Activated B cell treated with CpG ODN at 0.5 μM for 24 hours (primary cell): ENCODE measurements around the gene PTCH2. TPM values are rescaled to one million over a fixed set of nuclear protein-coding genes. Genes with fewer than 3 reads are reported as not detected.
"Not testable (repeated sequence)": the region's sequence is repeated elsewhere in the genome, so short reads cannot be mapped to it uniquely, and the experiment has no call there.

ENCODE experiments used
- ATAC-seq: fragments of 200-7000 bp; cut with Tn5 transposase; one replicate; pipeline ENCODE4 v1.10.0; 2021; ENCODE audit warnings: low read depth, mild to moderate bottlenecking, moderate library complexity
- CTCF ChIA-PET: fragments of 350-600 bp; sonication (Branson Sonifier 250); formaldehyde crosslinking; loops from one replicate; lab custom pipeline; 2021; ENCODE audit warnings: antibody characterized with exemption; lab: Charles Lee
- POLR2A ChIA-PET: fragments of 350-600 bp; sonication (Branson Sonifier 250); formaldehyde crosslinking; loops from one replicate; lab custom pipeline; 2021; ENCODE audit warnings: antibody characterized with exemption; lab: Charles Lee
- DNase-seq: peaks from one replicate; pipeline ENCODE4 v3.0.0; 2022
- H3K27ac Mint-ChIP-seq: one replicate; pipeline ENCODE4 v1.8.0; 2020; ENCODE audit warnings: mixed read lengths
- H3K27me3 Mint-ChIP-seq: one replicate; pipeline ENCODE4 v1.8.0; 2021; ENCODE audit warnings: mixed read lengths
- H3K36me3 Mint-ChIP-seq: one replicate; pipeline ENCODE4 v1.8.0; 2021; ENCODE audit warnings: low read depth, mixed read lengths
- H3K4me1 Mint-ChIP-seq: one replicate; pipeline ENCODE4 v1.8.0; 2021; ENCODE audit warnings: mixed read lengths
- H3K4me3 Mint-ChIP-seq: one replicate; pipeline ENCODE4 v1.8.0; 2020; ENCODE audit warnings: mild to moderate bottlenecking, mixed read lengths
- H3K9me3 Mint-ChIP-seq: one replicate; pipeline ENCODE4 v1.8.0; 2020; ENCODE audit warnings: mixed read lengths
- CTCF ChIP-seq: fragments of 200-600 bp; IDR thresholded peaks from one replicate; pipeline ENCODE4 v1.8.0; 2022; ENCODE audit warnings: antibody characterized with exemption, mild to moderate bottlenecking
- intact Hi-C: fragments of 100-400 bp; cut with micrococcal nuclease; formaldehyde crosslinking; loops from one replicate; pipeline ENCODE4 v1.15.1; 2024
- total RNA-seq: library from RNA; stranded (reverse); gene quantifications from 2 replicates; pipeline ENCODE4 v1.2.3, GENCODE V29; 2022

The PTCH2 gene
- total RNA-seq, 1 donor from 2014 or later: 1.2 TPM

- Mint-ChIP-seq H3K27me3 (peaks cover 4% of the 10 kb centered on the region), H3K36me3 (no peaks in the 10 kb centered on the region), H3K9me3 (no peaks in the 10 kb centered on the region), H3K27ac (no peak overlapping the region), H3K4me3 (peak overlapping the region; percentile 64), H3K4me1 (peaks cover 6% of the 10 kb centered on the region)
- DNase-seq (no peak), ATAC-seq (peak; percentile 9)
- intact Hi-C loops: loop anchor here (2.0 kb wide), 1 partner anchor 56 kb away; no protein-coding TSS in a partner anchor
- ChIA-PET POLR2A (interaction anchor here (0.6 to 2.0 kb wide), 8 partner anchors 10 to 682 kb away, joined by 3 to 11 read pairs (median 4); partner anchors contain the start of genes HECTD3, PLK3 and RPS8), CTCF (no interaction called here)
- no peak for TF ChIP-seq CTCF
Observed at GRCh38 chr1:44842486-44842861, 579 bp downstream of the PTCH2 start.

GRCh38 chr1:44839576-44839975 lies 3.5 kb downstream of the PTCH2 start:
- TF ChIP-seq CTCF: no peak
- intact Hi-C loops: no loop called here
- H3K9me3 Mint-ChIP-seq: no peaks in the 10 kb centered on the region
- no peak overlapping the region for H3K27ac Mint-ChIP-seq
- ATAC-seq (no peak), DNase-seq (no peak)
- H3K4me1 Mint-ChIP-seq: peaks cover 14% of the 10 kb centered on the region
- peaks cover 4% of the 10 kb centered on the region for H3K27me3 Mint-ChIP-seq
- ChIA-PET POLR2A (no interaction called here), CTCF (no interaction called here)
- no peaks in the 10 kb centered on the region for H3K36me3 Mint-ChIP-seq
- no peak overlapping the region for H3K4me3 Mint-ChIP-seq

GRCh38 chr1:44838294-44838693 lies 4.8 kb downstream of the PTCH2 start:
- H3K27me3 Mint-ChIP-seq, ATAC-seq, H3K9me3 Mint-ChIP-seq, H3K36me3 Mint-ChIP-seq, H3K27ac Mint-ChIP-seq, DNase-seq, intact Hi-C loops, H3K4me3 Mint-ChIP-seq, CTCF ChIA-PET: not testable (repeated sequence)
- POLR2A ChIA-PET: interaction anchor here (0.7 to 1.2 kb wide), 4 partner anchors 8 to 117 kb away, joined by 3 to 4 read pairs (median 4); no protein-coding TSS in a partner anchor
- H3K4me1 Mint-ChIP-seq: peaks cover 18% of the 10 kb centered on the region

GRCh38 chr1:44835738-44836675 lies 7.0 kb downstream of the PTCH2 start:
- ChIA-PET POLR2A (interaction anchor here (0.6 to 1.9 kb wide), 6 partner anchors 16 to 647 kb away, joined by 3 to 10 read pairs (median 3); partner anchors contain the start of genes HECTD3, PLK3 and UROD), CTCF (interaction anchor here (0.6 to 2.6 kb wide), 12 partner anchors 12 to 468 kb away, joined by 3 to 9 read pairs (median 3); partner anchors contain the start of gene PLK3)
- Mint-ChIP-seq H3K27me3 (no peaks in the 10 kb centered on the region), H3K9me3 (no peaks in the 10 kb centered on the region), H3K27ac (peak overlapping the region; percentile 47), H3K4me1 (peaks cover 13% of the 10 kb centered on the region), H3K36me3 (no peaks in the 10 kb centered on the region), H3K4me3 (no peak overlapping the region)
- peak; percentile 99 for ATAC-seq
- intact Hi-C loops: loop anchor here (1.0 to 2.0 kb wide), 5 partner anchors 17 to 657 kb away; partner anchors contain the start of gene HECTD3
- DNase-seq: peak; percentile 75
- TF ChIP-seq CTCF: peak; percentile 71

- peak overlapping the region; percentile 33 for H3K27ac Mint-ChIP-seq
- no peaks in the 10 kb centered on the region for H3K36me3 Mint-ChIP-seq
- CTCF ChIA-PET: interaction anchor here (1.4 to 2.6 kb wide), 2 partner anchors 41 to 46 kb away, joined by 3 to 7 read pairs; partner anchors contain the start of gene BEST4
- no peaks in the 10 kb centered on the region for H3K27me3 Mint-ChIP-seq
- intact Hi-C loops: no loop called here
- ATAC-seq (no peak), DNase-seq (no peak)
- POLR2A ChIA-PET: interaction anchor here (0.7 kb wide), 1 partner anchor 9 kb away, joined by 8 read pairs; no protein-coding TSS in a partner anchor
- no peak for TF ChIP-seq CTCF
- no peak overlapping the region for H3K4me3 Mint-ChIP-seq
- H3K9me3 Mint-ChIP-seq: no peaks in the 10 kb centered on the region
- peaks cover 13% of the 10 kb centered on the region for H3K4me1 Mint-ChIP-seq
Observed at GRCh38 chr1:44834328-44834727, 8.7 kb downstream of the PTCH2 start.
